Activated naive CD4-positive, alpha-beta T cell treated with anti-CD3 and anti-CD28 coated beads, Interleukin-2, amount 50 U/mL, for 24 hours (primary cell): Measurements from ENCODE around the gene CCDC149.

Experiments used
- H3K27ac Mint-ChIP-seq: one replicate; pipeline ENCODE4 v1.8.0; 2021; ENCODE audit warnings: mild to moderate bottlenecking, mixed read lengths
- H3K27me3 Mint-ChIP-seq: one replicate; pipeline ENCODE4 v1.8.0; 2021; ENCODE audit warnings: mixed read lengths
- H3K36me3 Mint-ChIP-seq: one replicate; pipeline ENCODE4 v1.8.0; 2021; ENCODE audit warnings: mixed read lengths
- H3K4me1 Mint-ChIP-seq: one replicate; pipeline ENCODE4 v1.8.0; 2021; ENCODE audit warnings: mixed read lengths
- H3K4me3 Mint-ChIP-seq: one replicate; pipeline ENCODE4 v1.8.0; 2021; ENCODE audit warnings: mild to moderate bottlenecking, mixed read lengths
- H3K9me3 Mint-ChIP-seq: one replicate; pipeline ENCODE4 v1.8.0; 2021; ENCODE audit warnings: mixed read lengths

The CCDC149 gene

GRCh38 chr4:24795666-24796381, 117.0 kb downstream of the CCDC149 start:
- Mint-ChIP-seq H3K9me3 (no peaks in the 10 kb centered on the region), H3K4me1 (no peaks in the 10 kb centered on the region), H3K27me3 (peaks cover 16% of the 10 kb centered on the region)

DNA sequence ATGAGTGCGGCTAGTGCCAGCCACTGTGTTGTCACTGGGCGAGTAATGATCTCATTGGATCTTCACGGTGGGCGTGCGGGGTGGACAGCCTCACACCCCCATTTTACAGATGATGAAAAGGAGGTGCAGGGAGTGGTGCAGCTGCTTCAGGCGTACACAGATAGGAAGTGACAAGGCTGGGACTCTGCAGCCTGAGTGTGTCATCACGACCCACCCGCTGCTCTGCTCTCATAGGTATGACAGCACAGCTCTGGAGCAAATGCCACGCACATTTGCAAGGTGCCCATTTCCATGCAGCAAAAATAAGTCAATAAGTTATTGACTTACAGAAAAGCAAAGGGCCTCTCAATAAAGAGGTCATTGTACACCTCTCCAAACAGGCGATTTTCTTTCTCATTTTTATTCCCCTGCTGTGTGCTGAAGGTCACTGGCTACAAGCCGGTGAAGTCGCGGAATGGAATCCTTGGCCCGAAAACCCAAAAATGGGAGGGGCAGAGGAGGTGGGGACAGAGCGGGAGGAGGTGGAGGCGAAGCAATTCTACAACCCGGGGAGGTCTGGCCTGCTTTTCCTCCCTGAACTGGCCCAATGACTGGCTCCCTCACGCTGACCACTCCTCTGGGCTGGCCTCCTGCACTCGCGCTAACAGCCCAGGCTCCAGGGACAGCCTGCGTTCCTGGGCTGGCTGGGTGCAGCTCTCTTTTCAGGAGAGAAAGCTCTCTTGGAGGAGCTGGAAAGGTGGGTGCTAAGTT, 117.8 kb downstream of the CCDC149 start, which contains the start of gene SOD3:
SOD3 (plus strand) TSS at position 658 of the 750 bp plus-strand sequence. CDS start 3,949 bp downstream, outside the sequence.
- H3K9me3 Mint-ChIP-seq = no peaks in the 10 kb centered on the region
- no peak within 1 kb of the TSS for H3K27ac Mint-ChIP-seq
- no peaks in the 10 kb centered on the region for H3K36me3 Mint-ChIP-seq
- peaks cover 14% of the 10 kb centered on the region for H3K27me3 Mint-ChIP-seq
- H3K4me3 Mint-ChIP-seq = no peak within 1 kb of the TSS
- H3K4me1 Mint-ChIP-seq = no peaks in the 10 kb centered on the region

More at GRCh38 chr4:24795666-24796381, 117.0 kb downstream of the CCDC149 start:
- Mint-ChIP-seq H3K27ac (no peak overlapping the region), H3K4me3 (no peak overlapping the region), H3K36me3 (no peaks in the 10 kb centered on the region)

DNA sequence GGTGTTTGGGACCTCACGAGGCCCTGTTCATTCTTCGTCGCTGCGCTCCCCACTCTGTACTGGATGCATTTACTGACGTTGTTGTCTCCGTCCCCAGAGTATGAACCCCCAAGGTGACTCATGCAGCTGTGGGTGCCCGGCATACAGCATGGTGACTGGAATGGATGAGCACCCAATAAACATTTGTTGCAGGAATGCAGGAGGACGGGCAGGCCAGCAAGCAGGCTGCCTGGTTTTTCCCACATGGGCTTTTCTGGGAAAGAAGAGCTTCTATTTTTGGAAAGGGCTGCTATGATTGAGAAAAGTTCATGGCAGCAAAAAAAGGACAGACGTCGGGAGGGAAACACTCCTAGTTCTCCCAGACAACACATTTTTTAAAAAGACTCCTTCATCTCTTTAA, 118.4 kb downstream of the CCDC149 start:
- Mint-ChIP-seq H3K36me3 (no peaks in the 10 kb centered on the region), H3K4me3 (no peak overlapping the region), H3K27ac (no peak overlapping the region), H3K9me3 (no peaks in the 10 kb centered on the region), H3K27me3 (peaks cover 14% of the 10 kb centered on the region), H3K4me1 (no peaks in the 10 kb centered on the region)

DNA sequence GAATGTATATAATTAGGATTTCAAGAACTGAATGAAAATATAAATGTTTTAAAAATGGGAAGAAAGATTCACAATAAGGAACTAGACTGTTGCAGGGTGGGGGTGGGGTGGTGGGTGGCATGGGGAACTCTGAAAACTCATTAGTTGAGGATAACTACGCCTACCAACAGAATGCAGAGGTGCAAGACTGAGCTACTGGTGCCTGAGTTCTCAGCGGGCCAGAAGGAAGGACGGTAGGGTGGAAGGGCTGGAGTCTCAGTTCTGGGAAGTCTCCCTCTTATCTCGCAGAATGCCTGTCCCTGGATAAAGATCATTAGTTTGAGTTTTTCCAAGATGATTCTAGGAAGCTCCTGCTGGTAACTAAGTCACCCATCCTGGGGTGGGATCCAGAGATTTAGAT, 118.8 kb downstream of the CCDC149 start:
- Mint-ChIP-seq H3K27me3 (peaks cover 14% of the 10 kb centered on the region), H3K27ac (no peak overlapping the region), H3K36me3 (no peaks in the 10 kb centered on the region), H3K4me1 (no peaks in the 10 kb centered on the region), H3K4me3 (no peak overlapping the region), H3K9me3 (no peaks in the 10 kb centered on the region)

DNA sequence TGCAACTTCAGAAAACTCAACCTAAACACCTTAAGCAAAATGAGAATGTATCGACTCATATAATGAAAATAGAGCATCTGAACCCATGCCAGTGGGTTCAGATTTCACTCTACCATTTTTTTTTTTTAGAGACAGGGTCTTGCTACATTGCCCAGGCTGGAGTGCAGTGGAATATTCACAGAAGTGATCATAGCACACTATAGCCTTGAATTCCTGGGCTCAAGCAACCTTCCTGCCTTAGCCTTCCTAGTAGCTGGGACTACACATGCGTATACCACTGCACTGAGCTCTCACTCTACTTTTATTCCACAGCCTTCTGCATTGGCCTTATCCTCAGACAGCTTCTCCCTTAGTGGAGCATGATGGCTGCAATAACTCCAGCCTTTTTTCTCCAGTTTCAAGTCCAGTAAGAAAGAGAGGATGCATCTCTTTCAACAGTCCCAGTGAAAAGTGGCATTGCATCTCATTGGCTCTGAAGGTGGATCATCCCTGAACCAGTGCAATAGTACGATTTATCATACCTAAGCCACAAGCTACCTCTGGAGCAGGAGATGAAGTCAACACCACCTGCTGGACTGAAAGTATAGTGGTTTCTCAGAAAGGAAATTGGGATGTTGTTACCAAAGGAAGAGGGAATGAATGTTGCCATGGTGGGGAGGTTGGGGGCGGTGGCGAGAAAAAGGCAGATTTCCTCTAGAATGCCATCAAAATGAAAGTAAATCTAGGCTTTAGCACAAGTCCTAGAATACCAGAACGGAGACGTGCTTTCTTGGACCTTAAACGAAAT, 119.4 kb downstream of the CCDC149 start:
- H3K4me3 Mint-ChIP-seq = no peak overlapping the region
- H3K36me3 Mint-ChIP-seq = no peaks in the 10 kb centered on the region
- H3K4me1 Mint-ChIP-seq = no peaks in the 10 kb centered on the region

DNA sequence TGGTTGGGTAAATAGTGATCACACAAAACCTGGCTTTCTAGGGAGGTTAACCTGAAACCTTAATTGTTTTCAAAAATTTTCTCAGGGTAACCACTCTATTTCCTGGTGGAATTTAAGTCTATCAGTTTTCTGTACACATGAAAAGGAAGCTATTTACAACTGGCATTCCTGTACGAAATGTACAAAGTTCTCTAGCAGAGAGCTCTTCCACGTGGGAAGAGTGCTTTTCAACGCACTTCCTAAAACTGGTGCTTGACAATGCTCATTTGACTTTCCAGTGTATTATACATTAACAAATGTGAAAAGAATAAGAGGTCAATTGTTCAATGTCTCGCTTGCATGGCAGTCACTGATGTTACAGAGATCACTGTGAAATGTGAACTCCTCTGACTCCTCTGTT, 120.3 kb downstream of the CCDC149 start:
- Mint-ChIP-seq H3K4me1 (no peaks in the 10 kb centered on the region), H3K9me3 (peaks cover 5% of the 10 kb centered on the region), H3K27me3 (peaks cover 6% of the 10 kb centered on the region), H3K4me3 (no peak overlapping the region), H3K36me3 (no peaks in the 10 kb centered on the region), H3K27ac (no peak overlapping the region)

More for the DNA sequence above, 119.4 kb downstream of the CCDC149 start:
- H3K27ac Mint-ChIP-seq = no peak overlapping the region
- H3K9me3 Mint-ChIP-seq = peaks cover 3% of the 10 kb centered on the region
- peaks cover 10% of the 10 kb centered on the region for H3K27me3 Mint-ChIP-seq

- peaks cover 6% of the 10 kb centered on the region for H3K27me3 Mint-ChIP-seq
- H3K9me3 Mint-ChIP-seq = peaks cover 5% of the 10 kb centered on the region
- no peak overlapping the region for H3K27ac Mint-ChIP-seq
- no peaks in the 10 kb centered on the region for H3K36me3 Mint-ChIP-seq
- H3K4me3 Mint-ChIP-seq = no peak overlapping the region
- H3K4me1 Mint-ChIP-seq = no peaks in the 10 kb centered on the region
These were observed 121.8 kb downstream of the CCDC149 start for GRCh38 chr4:24791043-24791442.

DNA sequence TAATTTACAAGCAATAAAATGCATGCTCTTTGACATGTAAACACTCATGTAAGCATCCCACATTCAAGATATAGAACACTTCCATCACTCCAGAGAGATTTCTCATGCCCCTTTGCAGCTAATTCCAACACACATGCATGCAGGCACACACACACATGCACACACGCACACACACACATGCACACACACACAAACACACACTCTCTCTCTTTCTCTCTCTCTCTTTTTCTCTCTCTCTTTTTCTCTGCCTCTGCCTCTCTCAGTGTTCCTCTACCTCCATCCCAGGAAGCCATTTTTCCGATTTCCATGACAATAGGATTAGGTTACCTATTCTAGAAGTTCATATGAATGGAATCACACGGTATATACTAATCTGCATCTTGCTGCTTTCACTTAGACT, 129.3 kb downstream of the CCDC149 start:
- no peaks in the 10 kb centered on the region for H3K36me3 Mint-ChIP-seq
- no peak overlapping the region for H3K4me3 Mint-ChIP-seq
- peaks cover under 1% of the 10 kb centered on the region for H3K27me3 Mint-ChIP-seq
- H3K27ac Mint-ChIP-seq = no peak overlapping the region
- peaks cover 3% of the 10 kb centered on the region for H3K9me3 Mint-ChIP-seq
- H3K4me1 Mint-ChIP-seq = no peaks in the 10 kb centered on the region

- Mint-ChIP-seq H3K4me1 (no peaks in the 10 kb centered on the region), H3K4me3 (no peak overlapping the region), H3K27me3 (no peaks in the 10 kb centered on the region), H3K27ac (no peak overlapping the region), H3K9me3 (no peaks in the 10 kb centered on the region), H3K36me3 (no peaks in the 10 kb centered on the region)
These were observed 130.7 kb downstream of the CCDC149 start for GRCh38 chr4:24781999-24782745.

- no peaks in the 10 kb centered on the region for H3K4me1 Mint-ChIP-seq
- H3K9me3 Mint-ChIP-seq = no peaks in the 10 kb centered on the region
- H3K4me3 Mint-ChIP-seq = no peak overlapping the region
- H3K27me3 Mint-ChIP-seq = no peaks in the 10 kb centered on the region
- no peak overlapping the region for H3K27ac Mint-ChIP-seq
- no peaks in the 10 kb centered on the region for H3K36me3 Mint-ChIP-seq
These were observed 131.8 kb downstream of the CCDC149 start for GRCh38 chr4:24780936-24781495.

DNA sequence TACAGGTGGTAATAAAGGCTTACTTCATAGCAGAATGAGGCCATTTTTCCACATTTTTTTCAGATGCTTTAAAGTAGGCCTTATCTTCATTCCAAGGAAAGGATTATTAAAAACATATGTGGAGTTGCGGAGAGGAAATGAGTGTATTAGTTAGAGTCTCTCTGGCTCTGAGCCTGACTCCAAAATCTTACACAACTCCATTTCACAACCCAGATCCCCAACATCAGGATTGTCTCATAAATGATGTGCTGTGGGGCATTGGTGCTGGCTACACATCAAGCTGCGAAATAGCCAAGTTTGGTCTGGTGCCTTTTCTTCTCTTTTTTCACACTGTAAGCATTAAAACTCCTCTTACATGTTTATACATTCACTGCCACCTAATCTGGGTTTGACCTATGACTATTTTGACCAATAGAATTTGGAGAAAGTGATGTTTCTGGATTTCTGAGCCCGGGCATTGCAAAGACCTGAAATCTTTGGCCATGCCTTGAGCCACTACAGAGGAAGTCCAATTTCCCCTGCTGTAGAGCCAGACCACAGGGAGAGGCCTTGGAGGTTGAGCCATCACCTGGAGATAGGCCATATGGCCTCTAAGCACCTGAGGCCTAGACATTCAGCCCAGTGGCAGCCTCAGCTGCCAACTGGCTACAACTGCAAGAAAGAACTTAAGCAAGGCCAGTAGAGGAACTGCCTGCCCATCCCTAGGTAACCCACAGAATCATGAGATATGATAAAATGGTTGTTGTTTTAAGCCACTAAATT, 134.2 kb downstream of the CCDC149 start:
- no peak overlapping the region for H3K27ac Mint-ChIP-seq
- H3K4me1 Mint-ChIP-seq = no peaks in the 10 kb centered on the region
- H3K36me3 Mint-ChIP-seq = no peaks in the 10 kb centered on the region
- no peaks in the 10 kb centered on the region for H3K9me3 Mint-ChIP-seq
- no peak overlapping the region for H3K4me3 Mint-ChIP-seq
- H3K27me3 Mint-ChIP-seq = peaks cover 2% of the 10 kb centered on the region

DNA sequence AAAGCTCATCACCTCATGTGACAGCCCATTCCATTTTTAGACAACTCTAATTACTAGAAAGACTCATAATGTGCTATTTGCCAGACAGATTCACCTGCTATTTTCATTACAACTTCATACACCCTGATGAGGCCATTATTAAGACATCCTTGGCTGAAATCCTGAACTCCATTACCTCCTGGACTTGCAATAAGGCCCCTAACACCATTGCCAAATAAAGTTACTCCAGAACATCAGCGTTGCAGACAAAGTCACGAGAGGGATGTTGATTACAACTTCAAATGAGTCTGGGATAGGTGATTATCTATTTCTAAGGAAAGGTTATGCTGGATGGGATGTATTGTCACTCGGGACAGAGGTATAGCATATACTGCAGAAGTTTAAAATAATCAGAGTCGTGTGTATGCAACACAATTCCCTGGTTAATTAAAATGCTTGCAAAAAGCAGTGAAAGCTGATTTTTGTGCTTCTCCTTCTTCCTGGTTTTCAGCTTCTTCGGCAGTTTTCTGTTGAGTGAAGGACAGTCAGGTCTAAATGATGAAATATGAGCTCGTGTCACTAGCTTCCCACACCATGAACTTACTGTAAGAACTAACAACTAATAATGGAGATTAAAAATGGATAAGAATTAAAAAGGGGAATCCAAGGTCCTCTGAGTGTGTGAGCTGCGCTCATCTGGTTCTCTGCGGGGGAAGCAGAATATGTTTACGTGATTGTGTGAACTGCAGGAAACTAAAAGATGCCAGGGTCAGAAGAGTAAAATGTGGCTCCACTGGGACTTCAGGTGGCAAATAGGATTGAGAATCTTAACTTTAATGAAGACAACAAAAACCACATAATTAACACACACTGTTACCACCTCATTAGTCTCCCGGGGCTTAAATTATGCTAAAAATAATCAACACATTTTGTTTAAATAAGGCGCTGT, 135.0 kb downstream of the CCDC149 start:
- H3K9me3 Mint-ChIP-seq = no peaks in the 10 kb centered on the region
- H3K4me1 Mint-ChIP-seq = no peaks in the 10 kb centered on the region
- H3K27ac Mint-ChIP-seq = no peak overlapping the region
- peaks cover 2% of the 10 kb centered on the region for H3K27me3 Mint-ChIP-seq
- no peaks in the 10 kb centered on the region for H3K36me3 Mint-ChIP-seq
- no peak overlapping the region for H3K4me3 Mint-ChIP-seq

DNA sequence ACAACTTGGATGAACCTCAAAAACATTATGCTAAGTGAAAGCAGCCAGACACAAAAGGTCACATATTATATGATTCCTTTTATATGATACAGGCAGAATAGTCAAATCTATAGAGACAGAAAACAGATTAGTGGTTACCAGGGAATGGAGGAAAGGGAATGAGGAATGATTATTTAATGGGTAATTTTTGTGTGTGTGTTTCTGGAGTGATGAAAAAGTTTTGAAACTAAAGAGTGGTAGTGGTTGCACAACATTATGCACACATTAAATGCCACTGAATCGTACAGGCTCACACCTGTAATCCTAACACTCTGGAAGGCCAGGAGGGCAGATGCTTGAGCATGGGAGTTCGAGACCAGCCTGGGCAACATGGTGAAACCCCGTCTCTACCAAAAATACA, 137.1 kb downstream of the CCDC149 start:
- Mint-ChIP-seq H3K4me3 (no peak overlapping the region), H3K27me3 (peaks cover 2% of the 10 kb centered on the region), H3K27ac (no peak overlapping the region), H3K9me3 (peaks cover 5% of the 10 kb centered on the region), H3K4me1 (no peaks in the 10 kb centered on the region), H3K36me3 (no peaks in the 10 kb centered on the region)
